Karpas-422 (cell line): ENCODE results near the gene COX5A. TPM values are rescaled to one million over a fixed set of nuclear protein-coding genes. Genes with fewer than 3 reads are reported as not detected.

ENCODE experiments used
- DNase-seq: peaks from one replicate; pipeline ENCODE4 v3.0.0-alpha.2; 2015
- H2AFZ ChIP-seq: fragments of 200-600 bp; sonication (generic); 2 replicates; pipeline ENCODE4 v1.6.1; 2014; ENCODE audit warnings: antibody characterized with exemption, low read length, mixed read lengths
- H3K27ac ChIP-seq: fragments of 200-600 bp; sonication (generic); 2 replicates; pipeline ENCODE4 v1.5.1; 2014; ENCODE audit warnings: mild to moderate bottlenecking, low read length, moderate library complexity
- H3K27me3 ChIP-seq: fragments of 200-600 bp; sonication (generic); 2 replicates; pipeline ENCODE4 v1.6.1; 2014; ENCODE audit warnings: low read length, mixed read lengths
- H3K36me3 ChIP-seq: fragments of 200-600 bp; sonication (generic); 2 replicates; pipeline ENCODE4 v1.6.1; 2014; ENCODE audit warnings: low read length, mixed read lengths; ENCODE audit not compliant: insufficient read depth
- H3K4me1 ChIP-seq: fragments of 200-600 bp; sonication (generic); 2 replicates; pipeline ENCODE4 v1.6.1; 2014; ENCODE audit warnings: mild to moderate bottlenecking, low read length, mixed read lengths
- H3K4me2 ChIP-seq: fragments of 200-600 bp; sonication (generic); 2 replicates; pipeline ENCODE4 v1.6.1; 2014; ENCODE audit warnings: low read length, low read depth, mild to moderate bottlenecking; ENCODE audit not compliant: poor library complexity, severe bottlenecking
- H3K4me3 ChIP-seq: fragments of 200-600 bp; sonication (generic); 2 replicates; pipeline ENCODE4 v1.5.1; 2014; ENCODE audit warnings: mild to moderate bottlenecking, antibody characterized with exemption, low read length, mixed read lengths
- H3K79me2 ChIP-seq: fragments of 200-600 bp; sonication (generic); 2 replicates; pipeline ENCODE4 v1.6.1; 2014; ENCODE audit warnings: mild to moderate bottlenecking, low read length, mixed read lengths
- H3K9ac ChIP-seq: fragments of 200-600 bp; sonication (generic); 2 replicates; pipeline ENCODE4 v1.6.0; 2014; ENCODE audit warnings: low read length
- H3K9me2 ChIP-seq: fragments of 200-600 bp; sonication (generic), shearing (Covaris generic); replicated peaks from 2 replicates; pipeline ENCODE4 v1.6.0; 2014; ENCODE audit warnings: mild to moderate bottlenecking, low read length, moderate library complexity; ENCODE audit not compliant: insufficient read depth
- H3K9me3 ChIP-seq: fragments of 300-700, 200-600 bp; sonication (generic); 2 replicates; pipeline ENCODE4 v1.6.1; 2014; ENCODE audit warnings: low read length, mixed read lengths
- H4K20me1 ChIP-seq: fragments of 200-600 bp; sonication (generic); 2 replicates; pipeline ENCODE4 v1.6.1; 2014; ENCODE audit warnings: mild to moderate bottlenecking, antibody characterized with exemption, low read length, low read depth; ENCODE audit not compliant: insufficient read depth
- small RNA-seq: library from RNA; depleted of rRNA; stranded (forward); fragments of <200 nt; gene quantifications from one replicate; pipeline ENCODE3, GENCODE V24; 2014
- total RNA-seq: library from RNA; depleted of rRNA; stranded (reverse); fragments of >200 nt; shearing (Covaris generic); gene quantifications from 2 replicates; pipeline ENCODE4 v1.2.3, GENCODE V29; 2014; ENCODE audit warnings: low replicate concordance; rRNA removed

Gene COX5A
- total RNA-seq, 1 experiment from 2014 or later, result 229 TPM

- peaks cover 24% of the 10 kb centered on the region for H3K36me3 ChIP-seq
- no peaks in the 10 kb centered on the region for H3K9me3 ChIP-seq
- peak overlapping the region; percentile 77 for H3K27ac ChIP-seq
- peak overlapping the region; percentile 33; the same call in 1 of the 2 replicates for H3K4me3 ChIP-seq
- H3K9me2 ChIP-seq, result no peaks in the 10 kb centered on the region
- peaks cover 72% of the 10 kb centered on the region for H3K79me2 ChIP-seq
- H3K9ac ChIP-seq, result peak overlapping the region; percentile 53
- H2AFZ ChIP-seq, result no peak overlapping the region
- no peak for DNase-seq
- H3K27me3 ChIP-seq, result no peaks in the 10 kb centered on the region
- peak overlapping the region; percentile 100 for H3K4me2 ChIP-seq
- H4K20me1 ChIP-seq, result peaks cover 14% of the 10 kb centered on the region; the same call in 1 of the 2 replicates
- H3K4me1 ChIP-seq, result peaks cover 48% of the 10 kb centered on the region
Observed at GRCh38 chr15:74870436-74871215, 67.2 kb downstream of the COX5A start.

Small RNA genes within 50 kb of the gene (small RNA-seq; reads per million reads assigned to genes)
- not detected for gene RF00019

Other genes with a start within 250 kb of the COX5A start
- 14.7 and 19.9 TPM in 2 replicates for gene EDC3, start 242.0 kb downstream of the COX5A start, total RNA-seq
- not detected in 2 replicates for gene CYP1A1, start 212.5 kb downstream of the COX5A start, total RNA-seq
- gene CYP1A2, start 189.2 kb downstream of the COX5A start, total RNA-seq, result not detected in 2 replicates
- gene CSK, start 156.0 kb downstream of the COX5A start, total RNA-seq, result 172 and 306 TPM in 2 replicates
- gene LMAN1L, start 125.2 kb downstream of the COX5A start, total RNA-seq, result 3.3 and 4.3 TPM in 2 replicates
- 5.2 and 7.3 TPM in 2 replicates for gene CPLX3, start 111.4 kb downstream of the COX5A start, total RNA-seq
- gene ULK3, start 94.9 kb downstream of the COX5A start, total RNA-seq, result 87.3 and 89.6 TPM in 2 replicates
- gene SCAMP2, start 64.7 kb downstream of the COX5A start, total RNA-seq, result 37.1 and 54.9 TPM in 2 replicates
- gene MPI, start 48.0 kb downstream of the COX5A start, total RNA-seq, result 73.7 and 78.8 TPM in 2 replicates
- 58.8 and 69.5 TPM in 2 replicates for gene FAM219B, start 31.2 kb downstream of the COX5A start, total RNA-seq
- gene RPP25, start 18.7 kb upstream of the COX5A start, total RNA-seq, result 4.1 and 8.1 TPM in 2 replicates
- gene SCAMP5, start 57.5 kb upstream of the COX5A start, total RNA-seq, result 46.6 and 54.0 TPM in 2 replicates
- 19.3 and 30.6 TPM in 2 replicates for gene PPCDC, start 85.5 kb upstream of the COX5A start, total RNA-seq